GM23338 (cell line): ENCODE measurements around the gene FGF11. TPM values are rescaled to one million over a fixed set of nuclear protein-coding genes. Genes with fewer than 3 reads are reported as not detected.
A peak's percentile ranks its signal among the peaks of the same experiment; 100 is the strongest.

Experiments used
- ATAC-seq: fragments of 200-7000 bp; cut with Tn5 transposase; 3 replicates; pipeline ENCODE4 v1.9.1; 2020
- DNase-seq: peaks from one replicate; pipeline ENCODE4 v3.0.0-alpha.2; 2015; ENCODE audit warnings: low spot score
- H2AFZ ChIP-seq: fragments of 200-600 bp; sonication (generic); 2 replicates; pipeline ENCODE4 v1.8.0; 2016; ENCODE audit warnings: antibody characterized with exemption, mild to moderate bottlenecking, moderate library complexity
- H3F3A ChIP-seq: fragments of 200-600 bp; sonication (generic); replicated peaks from 2 replicates; pipeline ENCODE4 v1.8.0; 2017; ENCODE audit warnings: antibody characterized with exemption, mixed run types, low read depth
- H3K27ac ChIP-seq: fragments of 200-600 bp; sonication (generic); 2 replicates; pipeline ENCODE4 v1.6.1; 2016; ENCODE audit warnings: low read depth
- H3K27me3 ChIP-seq: fragments of 200-600 bp; sonication (generic); 2 replicates; pipeline ENCODE4 v1.8.0; 2016; ENCODE audit warnings: mild to moderate bottlenecking, mixed run types, moderate library complexity; ENCODE audit not compliant: insufficient read depth
- H3K36me3 ChIP-seq: fragments of 200-600 bp; sonication (generic); 2 replicates; pipeline ENCODE4 v1.8.0; 2016; ENCODE audit warnings: mild to moderate bottlenecking; ENCODE audit not compliant: insufficient read depth
- H3K4me1 ChIP-seq: fragments of 200-600 bp; sonication (generic); 2 replicates; pipeline ENCODE4 v1.8.0; 2016; ENCODE audit warnings: mild to moderate bottlenecking, moderate library complexity; ENCODE audit not compliant: insufficient read depth
- H3K4me2 ChIP-seq: fragments of 200-600 bp; sonication (generic); 2 replicates; pipeline ENCODE4 v1.7.1; 2017; ENCODE audit warnings: mixed run types
- H3K4me3 ChIP-seq: fragments of 200-600 bp; sonication (generic); 2 replicates; pipeline ENCODE4 v1.6.1; 2016; ENCODE audit warnings: mixed run types
- H3K79me2 ChIP-seq: fragments of 200-600 bp; sonication (generic); replicated peaks from 2 replicates; pipeline ENCODE4 v1.8.0; 2017; ENCODE audit warnings: mild to moderate bottlenecking; ENCODE audit not compliant: insufficient read depth
- H3K9me2 ChIP-seq: fragments of 200-600 bp; sonication (generic); 2 replicates; pipeline ENCODE4 v1.8.0; 2017; ENCODE audit not compliant: insufficient read depth
- H4K20me1 ChIP-seq: fragments of 200-600 bp; sonication (generic); replicated peaks from 2 replicates; pipeline ENCODE4 v1.8.0; 2017; ENCODE audit warnings: mild to moderate bottlenecking; ENCODE audit not compliant: insufficient read depth
- H3K27ac Mint-ChIP-seq: 2 replicates; pipeline ENCODE4 v1.8.0; 2020; ENCODE audit warnings: inconsistent platforms, mild to moderate bottlenecking, moderate library complexity, mixed read lengths
- H3K27me3 Mint-ChIP-seq: 3 replicates; pipeline ENCODE4 v1.8.0; 2022; ENCODE audit warnings: low read depth, mild to moderate bottlenecking, moderate library complexity, mixed read lengths, inconsistent platforms; ENCODE audit not compliant: insufficient read depth, poor library complexity
- H3K36me3 Mint-ChIP-seq: 3 replicates; pipeline ENCODE4 v1.8.0; 2021; ENCODE audit warnings: low read depth, mild to moderate bottlenecking, inconsistent platforms, moderate library complexity, mixed read lengths
- H3K4me1 Mint-ChIP-seq: 3 replicates; pipeline ENCODE4 v1.8.0; 2020; ENCODE audit warnings: mild to moderate bottlenecking, inconsistent platforms, mixed read lengths
- H3K4me3 Mint-ChIP-seq: 3 replicates; pipeline ENCODE4 v1.8.0; 2021; ENCODE audit warnings: moderate library complexity, mild to moderate bottlenecking, inconsistent platforms, mixed read lengths
- H3K9me3 Mint-ChIP-seq: 3 replicates; pipeline ENCODE4 v1.8.0; 2020; ENCODE audit warnings: moderate library complexity, mild to moderate bottlenecking, inconsistent platforms, mixed read lengths
- CREB1 ChIP-seq: fragments of 250-450 bp; sonication (Bioruptor Pico); IDR thresholded peaks from 2 replicates; pipeline ENCODE4 v1.5.0; 2020; ENCODE audit warnings: low read depth, mild to moderate bottlenecking, moderate library complexity
- EZH2 ChIP-seq: fragments of 200-600 bp; sonication (generic); IDR thresholded peaks from one replicate; pipeline ENCODE4 v1.8.0; 2017; ENCODE audit warnings: antibody characterized with exemption, mild to moderate bottlenecking, low read depth; ENCODE audit not compliant: unreplicated experiment
- EZH2phosphoT487 ChIP-seq: fragments of 200-600 bp; sonication (generic); IDR thresholded peaks from one replicate; pipeline ENCODE4 v1.8.1; 2018; ENCODE audit warnings: antibody characterized with exemption; ENCODE audit not compliant: unreplicated experiment
- JUNB ChIP-seq: IDR thresholded peaks from one replicate; pipeline ENCODE4 v1.6.1; 2016; ENCODE audit warnings: antibody characterized with exemption; ENCODE audit not compliant: unreplicated experiment
- NANOG ChIP-seq: IDR thresholded peaks from 2 replicates; pipeline ENCODE4 v1.6.1; 2016; ENCODE audit warnings: antibody characterized with exemption, borderline replicate concordance
- POLR2AphosphoS5 ChIP-seq: IDR thresholded peaks from 2 replicates; pipeline ENCODE4 v1.6.1; 2016; ENCODE audit warnings: antibody characterized with exemption, low read depth
- STAT1 ChIP-seq: IDR thresholded peaks from one replicate; pipeline ENCODE4 v1.6.1; 2016; ENCODE audit warnings: antibody characterized with exemption; ENCODE audit not compliant: unreplicated experiment
- ZNF114 ChIP-seq: fragments of 250-450 bp; sonication (Bioruptor Pico); IDR thresholded peaks from 2 replicates; pipeline ENCODE4 v1.5.0; 2020; ENCODE audit warnings: mild to moderate bottlenecking, moderate library complexity
- polyA plus RNA-seq: library from polyadenylated mRNA; unstranded; fragments of >200 nt; fragmentation: Nextera tagmentation; extraction: Ambion mirVana; gene quantifications from 2 replicates; pipeline ENCODE4 v1.2.1, GENCODE V29; 2016
- total RNA-seq: library from RNA; depleted of rRNA; stranded (reverse); fragments of >200 nt; shearing (Covaris generic); gene quantifications from 2 replicates; pipeline ENCODE4 v1.2.3, GENCODE V29; 2014
- TF ChIP-seq, protein P1 (sequence below): IDR thresholded peaks from 2 replicates; pipeline ENCODE4 v1.6.1; 2016; ENCODE audit warnings: antibody characterized with exemption
- TF ChIP-seq, protein P2 (sequence below): fragments of 250-450 bp; sonication (Bioruptor Pico); IDR thresholded peaks from 2 replicates; pipeline ENCODE4 v1.5.0; 2020; ENCODE audit warnings: mild to moderate bottlenecking, moderate library complexity
- TF ChIP-seq, protein P3 (sequence below): IDR thresholded peaks from one replicate; pipeline ENCODE4 v1.6.1; 2018; ENCODE audit warnings: antibody characterized with exemption; ENCODE audit not compliant: unreplicated experiment
- TF ChIP-seq, protein P4 (sequence below), 2 experiments: fragments of 200-600 bp in 1 of 2; sonication (generic) in 1 of 2; conservative IDR thresholded peaks; 2 replicates each; pipeline versions ENCODE4 v1.5.1 to v1.6.1; 2016 to 2017; ENCODE audit warnings: antibody characterized with exemption in 2 of 2, low read depth in 2 of 2, mild to moderate bottlenecking in 2 of 2, moderate library complexity in 1 of 2

The FGF11 gene
- total and polyA plus RNA-seq, 2 experiments from 2014 or later = 11.1 to 16.6 TPM

DNA sequence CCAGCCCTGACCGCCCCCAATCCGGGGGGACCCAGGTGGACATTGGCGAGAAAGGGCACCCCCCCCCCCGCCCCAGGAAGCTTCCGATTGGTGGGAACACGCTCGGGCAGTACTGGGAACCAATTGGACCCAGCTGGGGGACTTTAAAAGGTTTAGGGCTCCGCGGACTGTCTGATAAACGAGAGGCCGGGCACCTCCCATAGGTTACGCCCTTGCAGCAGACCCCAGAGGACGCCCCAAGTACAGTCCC, 35.7 kb upstream of the FGF11 start:
- ATAC-seq (peak; percentile 20), DNase-seq (no peak)
- peaks cover 8% of the 10 kb centered on the region; the same call in 2 of the 3 replicates for H3K36me3 Mint-ChIP-seq
- no peaks in the 10 kb centered on the region for H3K9me2 ChIP-seq
- no peak overlapping the region for H2AFZ ChIP-seq
- H4K20me1 ChIP-seq = peaks cover 12% of the 10 kb centered on the region
- TF ChIP-seq, protein P1, sequence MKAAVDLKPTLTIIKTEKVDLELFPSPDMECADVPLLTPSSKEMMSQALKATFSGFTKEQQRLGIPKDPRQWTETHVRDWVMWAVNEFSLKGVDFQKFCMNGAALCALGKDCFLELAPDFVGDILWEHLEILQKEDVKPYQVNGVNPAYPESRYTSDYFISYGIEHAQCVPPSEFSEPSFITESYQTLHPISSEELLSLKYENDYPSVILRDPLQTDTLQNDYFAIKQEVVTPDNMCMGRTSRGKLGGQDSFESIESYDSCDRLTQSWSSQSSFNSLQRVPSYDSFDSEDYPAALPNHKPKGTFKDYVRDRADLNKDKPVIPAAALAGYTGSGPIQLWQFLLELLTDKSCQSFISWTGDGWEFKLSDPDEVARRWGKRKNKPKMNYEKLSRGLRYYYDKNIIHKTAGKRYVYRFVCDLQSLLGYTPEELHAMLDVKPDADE = no peak
- TF ChIP-seq EZH2 (no peak), EZH2phosphoT487 (no peak), POLR2AphosphoS5 (no peak), ZNF114 (CRISPR knock-in tag) (no peak), NANOG (no peak), CREB1 (CRISPR knock-in tag) (no peak), JUNB (no peak), STAT1 (no peak)
- TF ChIP-seq, protein P2, sequence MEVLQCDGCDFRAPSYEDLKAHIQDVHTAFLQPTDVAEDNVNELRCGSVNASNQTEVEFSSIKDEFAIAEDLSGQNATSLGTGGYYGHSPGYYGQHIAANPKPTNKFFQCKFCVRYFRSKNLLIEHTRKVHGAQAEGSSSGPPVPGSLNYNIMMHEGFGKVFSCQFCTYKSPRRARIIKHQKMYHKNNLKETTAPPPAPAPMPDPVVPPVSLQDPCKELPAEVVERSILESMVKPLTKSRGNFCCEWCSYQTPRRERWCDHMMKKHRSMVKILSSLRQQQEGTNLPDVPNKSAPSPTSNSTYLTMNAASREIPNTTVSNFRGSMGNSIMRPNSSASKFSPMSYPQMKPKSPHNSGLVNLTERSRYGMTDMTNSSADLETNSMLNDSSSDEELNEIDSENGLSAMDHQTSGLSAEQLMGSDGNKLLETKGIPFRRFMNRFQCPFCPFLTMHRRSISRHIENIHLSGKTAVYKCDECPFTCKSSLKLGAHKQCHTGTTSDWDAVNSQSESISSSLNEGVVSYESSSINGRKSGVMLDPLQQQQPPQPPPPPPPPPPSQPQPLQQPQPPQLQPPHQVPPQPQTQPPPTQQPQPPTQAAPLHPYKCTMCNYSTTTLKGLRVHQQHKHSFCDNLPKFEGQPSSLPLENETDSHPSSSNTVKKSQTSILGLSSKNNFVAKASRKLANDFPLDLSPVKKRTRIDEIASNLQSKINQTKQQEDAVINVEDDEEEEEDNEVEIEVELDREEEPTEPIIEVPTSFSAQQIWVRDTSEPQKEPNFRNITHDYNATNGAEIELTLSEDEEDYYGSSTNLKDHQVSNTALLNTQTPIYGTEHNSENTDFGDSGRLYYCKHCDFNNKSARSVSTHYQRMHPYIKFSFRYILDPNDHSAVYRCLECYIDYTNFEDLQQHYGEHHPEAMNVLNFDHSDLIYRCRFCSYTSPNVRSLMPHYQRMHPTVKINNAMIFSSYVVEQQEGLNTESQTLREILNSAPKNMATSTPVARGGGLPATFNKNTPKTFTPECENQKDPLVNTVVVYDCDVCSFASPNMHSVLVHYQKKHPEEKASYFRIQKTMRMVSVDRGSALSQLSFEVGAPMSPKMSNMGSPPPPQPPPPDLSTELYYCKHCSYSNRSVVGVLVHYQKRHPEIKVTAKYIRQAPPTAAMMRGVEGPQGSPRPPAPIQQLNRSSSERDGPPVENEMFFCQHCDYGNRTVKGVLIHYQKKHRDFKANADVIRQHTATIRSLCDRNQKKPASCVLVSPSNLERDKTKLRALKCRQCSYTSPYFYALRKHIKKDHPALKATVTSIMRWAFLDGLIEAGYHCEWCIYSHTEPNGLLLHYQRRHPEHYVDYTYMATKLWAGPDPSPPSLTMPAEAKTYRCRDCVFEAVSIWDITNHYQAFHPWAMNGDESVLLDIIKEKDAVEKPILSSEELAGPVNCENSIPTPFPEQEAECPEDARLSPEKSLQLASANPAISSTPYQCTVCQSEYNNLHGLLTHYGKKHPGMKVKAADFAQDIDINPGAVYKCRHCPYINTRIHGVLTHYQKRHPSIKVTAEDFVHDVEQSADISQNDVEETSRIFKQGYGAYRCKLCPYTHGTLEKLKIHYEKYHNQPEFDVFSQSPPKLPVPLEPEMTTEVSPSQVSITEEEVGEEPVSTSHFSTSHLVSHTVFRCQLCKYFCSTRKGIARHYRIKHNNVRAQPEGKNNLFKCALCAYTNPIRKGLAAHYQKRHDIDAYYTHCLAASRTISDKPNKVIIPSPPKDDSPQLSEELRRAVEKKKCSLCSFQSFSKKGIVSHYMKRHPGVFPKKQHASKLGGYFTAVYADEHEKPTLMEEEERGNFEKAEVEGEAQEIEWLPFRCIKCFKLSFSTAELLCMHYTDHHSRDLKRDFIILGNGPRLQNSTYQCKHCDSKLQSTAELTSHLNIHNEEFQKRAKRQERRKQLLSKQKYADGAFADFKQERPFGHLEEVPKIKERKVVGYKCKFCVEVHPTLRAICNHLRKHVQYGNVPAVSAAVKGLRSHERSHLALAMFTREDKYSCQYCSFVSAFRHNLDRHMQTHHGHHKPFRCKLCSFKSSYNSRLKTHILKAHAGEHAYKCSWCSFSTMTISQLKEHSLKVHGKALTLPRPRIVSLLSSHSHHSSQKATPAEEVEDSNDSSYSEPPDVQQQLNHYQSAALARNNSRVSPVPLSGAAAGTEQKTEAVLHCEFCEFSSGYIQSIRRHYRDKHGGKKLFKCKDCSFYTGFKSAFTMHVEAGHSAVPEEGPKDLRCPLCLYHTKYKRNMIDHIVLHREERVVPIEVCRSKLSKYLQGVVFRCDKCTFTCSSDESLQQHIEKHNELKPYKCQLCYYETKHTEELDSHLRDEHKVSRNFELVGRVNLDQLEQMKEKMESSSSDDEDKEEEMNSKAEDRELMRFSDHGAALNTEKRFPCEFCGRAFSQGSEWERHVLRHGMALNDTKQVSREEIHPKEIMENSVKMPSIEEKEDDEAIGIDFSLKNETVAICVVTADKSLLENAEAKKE (CRISPR knock-in tag) = no peak
- TF ChIP-seq, protein P3, sequence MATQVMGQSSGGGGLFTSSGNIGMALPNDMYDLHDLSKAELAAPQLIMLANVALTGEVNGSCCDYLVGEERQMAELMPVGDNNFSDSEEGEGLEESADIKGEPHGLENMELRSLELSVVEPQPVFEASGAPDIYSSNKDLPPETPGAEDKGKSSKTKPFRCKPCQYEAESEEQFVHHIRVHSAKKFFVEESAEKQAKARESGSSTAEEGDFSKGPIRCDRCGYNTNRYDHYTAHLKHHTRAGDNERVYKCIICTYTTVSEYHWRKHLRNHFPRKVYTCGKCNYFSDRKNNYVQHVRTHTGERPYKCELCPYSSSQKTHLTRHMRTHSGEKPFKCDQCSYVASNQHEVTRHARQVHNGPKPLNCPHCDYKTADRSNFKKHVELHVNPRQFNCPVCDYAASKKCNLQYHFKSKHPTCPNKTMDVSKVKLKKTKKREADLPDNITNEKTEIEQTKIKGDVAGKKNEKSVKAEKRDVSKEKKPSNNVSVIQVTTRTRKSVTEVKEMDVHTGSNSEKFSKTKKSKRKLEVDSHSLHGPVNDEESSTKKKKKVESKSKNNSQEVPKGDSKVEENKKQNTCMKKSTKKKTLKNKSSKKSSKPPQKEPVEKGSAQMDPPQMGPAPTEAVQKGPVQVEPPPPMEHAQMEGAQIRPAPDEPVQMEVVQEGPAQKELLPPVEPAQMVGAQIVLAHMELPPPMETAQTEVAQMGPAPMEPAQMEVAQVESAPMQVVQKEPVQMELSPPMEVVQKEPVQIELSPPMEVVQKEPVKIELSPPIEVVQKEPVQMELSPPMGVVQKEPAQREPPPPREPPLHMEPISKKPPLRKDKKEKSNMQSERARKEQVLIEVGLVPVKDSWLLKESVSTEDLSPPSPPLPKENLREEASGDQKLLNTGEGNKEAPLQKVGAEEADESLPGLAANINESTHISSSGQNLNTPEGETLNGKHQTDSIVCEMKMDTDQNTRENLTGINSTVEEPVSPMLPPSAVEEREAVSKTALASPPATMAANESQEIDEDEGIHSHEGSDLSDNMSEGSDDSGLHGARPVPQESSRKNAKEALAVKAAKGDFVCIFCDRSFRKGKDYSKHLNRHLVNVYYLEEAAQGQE = no peak
- TF ChIP-seq, protein P4, sequence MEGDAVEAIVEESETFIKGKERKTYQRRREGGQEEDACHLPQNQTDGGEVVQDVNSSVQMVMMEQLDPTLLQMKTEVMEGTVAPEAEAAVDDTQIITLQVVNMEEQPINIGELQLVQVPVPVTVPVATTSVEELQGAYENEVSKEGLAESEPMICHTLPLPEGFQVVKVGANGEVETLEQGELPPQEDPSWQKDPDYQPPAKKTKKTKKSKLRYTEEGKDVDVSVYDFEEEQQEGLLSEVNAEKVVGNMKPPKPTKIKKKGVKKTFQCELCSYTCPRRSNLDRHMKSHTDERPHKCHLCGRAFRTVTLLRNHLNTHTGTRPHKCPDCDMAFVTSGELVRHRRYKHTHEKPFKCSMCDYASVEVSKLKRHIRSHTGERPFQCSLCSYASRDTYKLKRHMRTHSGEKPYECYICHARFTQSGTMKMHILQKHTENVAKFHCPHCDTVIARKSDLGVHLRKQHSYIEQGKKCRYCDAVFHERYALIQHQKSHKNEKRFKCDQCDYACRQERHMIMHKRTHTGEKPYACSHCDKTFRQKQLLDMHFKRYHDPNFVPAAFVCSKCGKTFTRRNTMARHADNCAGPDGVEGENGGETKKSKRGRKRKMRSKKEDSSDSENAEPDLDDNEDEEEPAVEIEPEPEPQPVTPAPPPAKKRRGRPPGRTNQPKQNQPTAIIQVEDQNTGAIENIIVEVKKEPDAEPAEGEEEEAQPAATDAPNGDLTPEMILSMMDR (conservative IDR thresholded peaks at IDR 0.05; ENCODE audit: low read depth in 2 of 2) = no peak
- peaks cover 24% of the 10 kb centered on the region for H3K4me1 Mint-ChIP-seq
- H3K9me3 Mint-ChIP-seq = no peaks in the 10 kb centered on the region
- peak overlapping the region; percentile 73 for H3K4me2 ChIP-seq
- H3F3A ChIP-seq = peaks cover 27% of the 10 kb centered on the region
- H3K79me2 ChIP-seq = peaks cover 14% of the 10 kb centered on the region
- no peaks in the 10 kb centered on the region for H3K27me3 ChIP-seq
- peaks cover 3% of the 10 kb centered on the region; the same call in 1 of the 2 replicates for H3K36me3 ChIP-seq
- peak overlapping the region; percentile 68 for H3K4me3 ChIP-seq
- H3K27me3 Mint-ChIP-seq = peaks cover 11% of the 10 kb centered on the region
- peak overlapping the region; percentile 78; the same call in 1 of the 2 replicates for H3K27ac ChIP-seq
- peak overlapping the region; percentile 87 for H3K4me3 Mint-ChIP-seq
- peak overlapping the region; percentile 91 for H3K27ac Mint-ChIP-seq
- H3K4me1 ChIP-seq = peaks cover 24% of the 10 kb centered on the region
